Colonic mucosa (tissue), 4 donors: ENCODE measurements around the gene CRADD. TPM values are rescaled to one million over a fixed set of nuclear protein-coding genes. Genes with fewer than 3 reads are reported as not detected.

Source experiments
- DNase-seq: peaks from one replicate; pipeline ENCODE4 v3.0.0-alpha.2; 2020
- H3K27ac ChIP-seq: fragments of 200-600 bp; one replicate; pipeline ENCODE4 v1.8.0; 2021
- H3K27me3 ChIP-seq: fragments of 200-600 bp; one replicate; pipeline ENCODE4 v1.8.0; 2021
- H3K36me3 ChIP-seq: fragments of 200-600 bp; one replicate; pipeline ENCODE4 v1.8.0; 2021
- H3K4me1 ChIP-seq: fragments of 200-600 bp; one replicate; pipeline ENCODE4 v1.8.0; 2021; ENCODE audit warnings: mild to moderate bottlenecking
- H3K4me3 ChIP-seq: fragments of 200-600 bp; one replicate; pipeline ENCODE4 v1.8.0; 2021
- H3K9ac ChIP-seq, 2 donors: one replicate each; pipeline ENCODE4 v1.7.0; 2013; ENCODE audit warnings: control low read depth in 2 of 2, low read depth in 2 of 2, low read length in 2 of 2
- H3K9me3 ChIP-seq: fragments of 200-600 bp; one replicate; pipeline ENCODE4 v1.8.0; 2021
- CTCF ChIP-seq: fragments of 200-600 bp; IDR thresholded peaks from one replicate; pipeline ENCODE4 v1.8.0; 2022; ENCODE audit warnings: antibody characterized with exemption, mild to moderate bottlenecking
- intact Hi-C: fragments of 100-400 bp; cut with DNase I; formaldehyde crosslinking; loops from one replicate; pipeline ENCODE4 v1.14.1; 2022
- total RNA-seq, 2 donors: library from RNA; stranded (reverse); fragmentation: NEBNext Ultra II Directional in 1 of 2; extraction: Animal tissue kit (Norgen Biotek cat#: 25700) in 1 of 2; gene quantifications; one replicate each; pipeline ENCODE4 v1.2.1, GENCODE V29; 2021
- donor health status: healthy.
- donor health status: DM: no; HTN: no; CAD: no.
- donor health status: DM: no; HTN: no; CAD: no.

Gene CRADD
- total RNA-seq, 2 donors from 2014 or later = 18.2 to 23.9 TPM

- H3K4me1 ChIP-seq = no peaks in the 10 kb centered on the region
- no peak overlapping the region for H3K4me3 ChIP-seq
- no peak for DNase-seq
- H3K9me3 ChIP-seq = no peaks in the 10 kb centered on the region
- H3K27me3 ChIP-seq = no peaks in the 10 kb centered on the region
- H3K27ac ChIP-seq = peak overlapping the region; percentile 54
- H3K9ac ChIP-seq = no peak overlapping the region
- intact Hi-C loops = no loop called here
- no peak for TF ChIP-seq CTCF
- no peaks in the 10 kb centered on the region for H3K36me3 ChIP-seq
Observed at GRCh38 chr12:93785249-93786010, 108.3 kb downstream of the CRADD start.

GRCh38 chr12:93786656-93787397 lies 109.7 kb downstream of the CRADD start:
- Histone ChIP-seq H3K4me3 (no peak overlapping the region), H3K27ac (no peak overlapping the region), H3K9me3 (no peaks in the 10 kb centered on the region), H3K9ac (no peak overlapping the region), H3K36me3 (no peaks in the 10 kb centered on the region), H3K27me3 (no peaks in the 10 kb centered on the region), H3K4me1 (no peaks in the 10 kb centered on the region)
- intact Hi-C loops = no loop called here
- no peak for DNase-seq
- TF ChIP-seq CTCF = no peak

GRCh38 chr12:93788853-93789252 lies 111.7 kb downstream of the CRADD start:
- Histone ChIP-seq H3K9ac (no peak overlapping the region), H3K27ac (no peak overlapping the region), H3K27me3 (no peaks in the 10 kb centered on the region), H3K4me1 (no peaks in the 10 kb centered on the region), H3K4me3 (no peak overlapping the region), H3K9me3 (no peaks in the 10 kb centered on the region), H3K36me3 (no peaks in the 10 kb centered on the region)
- DNase-seq = no peak
- TF ChIP-seq CTCF = no peak
- intact Hi-C loops = no loop called here

GRCh38 chr12:93789767-93790166 lies 112.6 kb downstream of the CRADD start:
- no peaks in the 10 kb centered on the region for H3K36me3 ChIP-seq
- H3K9ac ChIP-seq = no peak overlapping the region
- H3K4me3 ChIP-seq = no peak overlapping the region
- H3K4me1 ChIP-seq = no peaks in the 10 kb centered on the region
- H3K9me3 ChIP-seq = no peaks in the 10 kb centered on the region
- no peak for TF ChIP-seq CTCF
- no peak for DNase-seq
- no peak overlapping the region for H3K27ac ChIP-seq
- H3K27me3 ChIP-seq = no peaks in the 10 kb centered on the region
- intact Hi-C loops = no loop called here

GRCh38 chr12:93790472-93791152 lies 113.4 kb downstream of the CRADD start:
- TF ChIP-seq CTCF = no peak
- no peak overlapping the region for H3K9ac ChIP-seq
- intact Hi-C loops = no loop called here

More at GRCh38 chr12:93790472-93791152, 113.4 kb downstream of the CRADD start:
- Histone ChIP-seq H3K27ac (no peak overlapping the region), H3K36me3 (no peaks in the 10 kb centered on the region), H3K4me1 (no peaks in the 10 kb centered on the region), H3K4me3 (no peak overlapping the region), H3K9me3 (no peaks in the 10 kb centered on the region), H3K27me3 (no peaks in the 10 kb centered on the region)
- DNase-seq = no peak
